HCT116 (cell line): ENCODE data around the gene HOXA11. TPM values are rescaled to one million over a fixed set of nuclear protein-coding genes. Genes with fewer than 3 reads are reported as not detected.
A peak's percentile ranks its signal among the peaks of the same experiment; 100 is the strongest.

ENCODE experiments used
- ATAC-seq: fragments of 200-7000 bp; cut with Tn5 transposase; 2 replicates; pipeline ENCODE4 v1.9.1; 2020; ENCODE audit warnings: mild to moderate bottlenecking, moderate library complexity
- BruUV-seq: library from RNA; stranded (reverse); fragments of 400-500 nt; replicated peaks from 2 replicates; lab custom pipeline; 2021; lab: Mats Ljungman, UMichigan
- CTCF ChIA-PET: fragments of 300-600 bp; sonication (Branson Sonifier 250); formaldehyde crosslinking; loops from one replicate; lab custom pipeline; 2021; ENCODE audit warnings: antibody characterized with exemption; lab: Charles Lee
- POLR2A ChIA-PET: fragments of 300-600, 350-600 bp; sonication (Branson Sonifier 250); formaldehyde crosslinking; loops from one replicate; lab custom pipeline; 2021; ENCODE audit warnings: antibody characterized with exemption; lab: Charles Lee
- RAD21 ChIA-PET, 2 experiments: fragments of 300-600 bp; sonication (Branson Sonifier 250); formaldehyde crosslinking; loops; one replicate each; lab custom pipeline; 2023; ENCODE audit warnings: low total read pairs in 2 of 2; ENCODE audit not compliant: uncharacterized antibody in 2 of 2, unreplicated experiment in 2 of 2, low non-redundant PET in 1 of 2; lab: Charles Lee
- DNase-seq: peaks from one replicate; pipeline ENCODE4 v3.0.0-alpha.2; 2010; ENCODE audit warnings: low read depth, low spot score
- H2AFZ ChIP-seq: fragments of 200-600 bp; shearing (Covaris generic), sonication (generic); 2 replicates; pipeline ENCODE4 v1.6.1; 2017; ENCODE audit warnings: low read depth, mixed run types, mixed read lengths, antibody characterized with exemption, low read length; ENCODE audit not compliant: poor library complexity, severe bottlenecking
- H3K27ac ChIP-seq: 2 replicates; pipeline ENCODE4 v1.5.1; 2012; ENCODE audit warnings: low read depth, low read length
- H3K27me3 ChIP-seq: fragments of 200-600 bp; sonication (generic); 2 replicates; pipeline ENCODE4 v1.6.1; 2016; ENCODE audit warnings: mixed run types, low read length, mixed read lengths; ENCODE audit not compliant: insufficient read depth
- H3K36me3 ChIP-seq, 2 experiments: fragments of 200-500 bp in 1 of 2; fragments of 200-600 bp in 1 of 2; sonication (Bioruptor generic) in 1 of 2; sonication (generic) in 1 of 2; 2 replicates each; pipeline versions ENCODE4 v1.5.1 to v1.6.1; 2014 to 2016; ENCODE audit warnings: low read length in 2 of 2, inconsistent platforms in 1 of 2, mixed read lengths in 1 of 2, mixed run types in 1 of 2; ENCODE audit not compliant: insufficient read depth in 2 of 2, control insufficient read depth in 1 of 2
- H3K4me1 ChIP-seq, 2 experiments: fragments of 200-600 bp in 1 of 2; sonication (generic) in 1 of 2; 2 replicates each; pipeline versions ENCODE4 v1.5.1 to v1.6.1; 2012 to 2017; ENCODE audit warnings: low read length in 2 of 2, inconsistent platforms in 1 of 2, mild to moderate bottlenecking in 1 of 2, mixed read lengths in 1 of 2, mixed run types in 1 of 2, moderate library complexity in 1 of 2; ENCODE audit not compliant: insufficient read depth in 2 of 2, control insufficient read depth in 1 of 2
- H3K4me2 ChIP-seq: fragments of 200-600 bp; sonication (generic); 2 replicates; pipeline ENCODE4 v1.6.1; 2017; ENCODE audit warnings: mixed run types, low read length, mixed read lengths
- H3K4me3 ChIP-seq, 2 experiments: fragments of 200-600 bp in 1 of 2; sonication (generic) in 1 of 2; replicated peaks in 1 of 2; 2 replicates each; pipeline ENCODE4 v1.5.1; 2011 to 2016; ENCODE audit warnings: low read length in 2 of 2, control low read depth in 1 of 2, low read depth in 1 of 2, mild to moderate bottlenecking in 1 of 2, mixed read lengths in 1 of 2, mixed run types in 1 of 2
- H3K79me2 ChIP-seq: fragments of 200-600 bp; sonication (generic); 2 replicates; pipeline ENCODE4 v1.6.1; 2017; ENCODE audit warnings: mild to moderate bottlenecking, mixed run types, low read length, moderate library complexity, mixed read lengths; ENCODE audit not compliant: insufficient read depth
- H3K9ac ChIP-seq: fragments of 200-600 bp; sonication (generic); 2 replicates; pipeline ENCODE4 v1.6.1; 2016; ENCODE audit warnings: low read length, mixed read lengths
- H3K9me2 ChIP-seq: fragments of 200-600 bp; sonication (generic), shearing (Covaris generic); 2 replicates; pipeline ENCODE4 v1.6.1; 2017; ENCODE audit warnings: mixed run types, mild to moderate bottlenecking, moderate library complexity; ENCODE audit not compliant: insufficient read depth
- H3K9me3 ChIP-seq, 2 experiments: fragments of 200-500 bp in 1 of 2; fragments of 200-600 bp in 1 of 2; sonication (Bioruptor generic) in 1 of 2; sonication (generic) in 1 of 2; 2 replicates each; pipeline ENCODE4 v1.6.1; 2014 to 2017; ENCODE audit warnings: low read length in 2 of 2, mixed read lengths in 2 of 2, inconsistent platforms in 1 of 2, low read depth in 1 of 2, mild to moderate bottlenecking in 1 of 2, mixed run types in 1 of 2, moderate library complexity in 1 of 2; ENCODE audit not compliant: control insufficient read depth in 1 of 2, insufficient read depth in 1 of 2
- H4K20me1 ChIP-seq: fragments of 200-600 bp; sonication (generic), shearing (Covaris generic); 2 replicates; pipeline ENCODE4 v1.6.1; 2017; ENCODE audit warnings: mixed run types, mild to moderate bottlenecking, moderate library complexity; ENCODE audit not compliant: insufficient read depth
- ELF1 ChIP-seq: IDR thresholded peaks from 2 replicates; pipeline ENCODE4 v1.6.1; 2012; ENCODE audit warnings: low read depth, borderline replicate concordance
- EZH2 ChIP-seq: fragments of 200-600 bp; sonication (generic); IDR thresholded peaks from 2 replicates; pipeline ENCODE4 v1.6.1; 2017; ENCODE audit warnings: antibody characterized with exemption, mixed run types
- EZH2phosphoT487 ChIP-seq: fragments of 200-600 bp; IDR thresholded peaks from 2 replicates; pipeline ENCODE4 v1.6.1; 2018; ENCODE audit warnings: antibody characterized with exemption, borderline replicate concordance
- FOSL1 ChIP-seq: IDR thresholded peaks from 2 replicates; pipeline ENCODE4 v1.6.1; 2012; ENCODE audit warnings: low read depth
- JUND ChIP-seq: IDR thresholded peaks from 2 replicates; pipeline ENCODE4 v1.6.1; 2012
- POLR2A ChIP-seq: IDR thresholded peaks from 2 replicates; pipeline ENCODE4 v1.7.0; 2011; ENCODE audit warnings: borderline replicate concordance; ENCODE audit not compliant: insufficient read depth, insufficient read length; ENCODE audit errors: extremely low read depth
- POLR2AphosphoS5 ChIP-seq: IDR thresholded peaks from 2 replicates; pipeline ENCODE4 v1.6.1; 2011; ENCODE audit warnings: mild to moderate bottlenecking, low read depth, low read length, moderate library complexity
- SP1 ChIP-seq: IDR thresholded peaks from 2 replicates; pipeline ENCODE4 v1.6.1; 2012; ENCODE audit warnings: low read depth
- SRF ChIP-seq: IDR thresholded peaks from 2 replicates; pipeline ENCODE4 v1.6.1; 2012; ENCODE audit warnings: low read depth
- TCF7L2 ChIP-seq: IDR thresholded peaks from 2 replicates; pipeline ENCODE4 v1.7.0; 2011; ENCODE audit warnings: borderline replicate concordance, inconsistent platforms; ENCODE audit not compliant: insufficient read depth, insufficient read length; ENCODE audit errors: extremely low read depth
- ZFX ChIP-seq: fragments of 450-650 bp; IDR thresholded peaks from 2 replicates; pipeline ENCODE4 v1.6.1; 2017
- ZNF274 ChIP-seq: fragments of 200-500 bp; sonication (Bioruptor generic); IDR thresholded peaks from 2 replicates; pipeline ENCODE4 v1.6.1; 2014; ENCODE audit warnings: mild to moderate bottlenecking, low read depth, low read length, inconsistent platforms
- intact Hi-C: fragments of 100-400 bp; cut with micrococcal nuclease; formaldehyde crosslinking; loops from 2 replicates; pipeline ENCODE4 v1.10.0; 2022
- total RNA-seq: library from RNA; stranded (reverse); gene quantifications from one replicate; pipeline ENCODE4 v1.2.1, GENCODE V29; 2021; ENCODE audit not compliant: unreplicated experiment

The HOXA11 gene
- total RNA-seq, 1 experiment from 2014 or later, result 6.8 TPM

GRCh38 chr7:27160145-27160545 lies 24.9 kb downstream of the HOXA11 start:
- Histone ChIP-seq H3K9me2 (no peaks in the 10 kb centered on the region), H4K20me1 (no peaks in the 10 kb centered on the region), H3K4me3 (peak overlapping the region; percentile 49 to 77; a peak in 3 of 4 replicates), H3K9ac (peak overlapping the region; percentile 89), H2AFZ (no peak overlapping the region), H3K9me3 (no peaks in the 10 kb centered on the region), H3K27ac (peak overlapping the region; percentile 91; the same call in 1 of the 2 replicates), H3K27me3 (no peaks in the 10 kb centered on the region), H3K79me2 (peaks cover 48% of the 10 kb centered on the region), H3K36me3 (peaks cover 0 to 4% of the 10 kb centered on the region in 2 experiments; a peak in 1 of 4 replicates)
- ChIA-PET RAD21 (interaction anchor here (0.9 to 1.4 kb wide), 3 partner anchors 9 to 485 kb away, joined by 3 to 4 read pairs (median 3); no protein-coding TSS in a partner anchor), POLR2A (no interaction called here)
- no peak for ATAC-seq
- intact Hi-C loops, result loop anchor here (2.0 to 10.0 kb wide), 5 partner anchors 878 to 1593 kb away; partner anchors contain the start of genes CBX3 and HNRNPA2B1
- TF ChIP-seq SRF (no peak), EZH2phosphoT487 (no peak), ELF1 (no peak), POLR2AphosphoS5 (no peak), ZNF274 (no peak), EZH2 (no peak), TCF7L2 (no peak), JUND (no peak), ZFX (no peak), SP1 (no peak), POLR2A (no peak), FOSL1 (no peak)
- TF ChIP-seq, all 23 proteins: peak for 0
- DNase-seq, result no peak
- H3K4me1 ChIP-seq, result peaks cover 18 to 57% of the 10 kb centered on the region in 2 experiments
- CTCF ChIA-PET, result interaction anchor here (0.9 to 3.4 kb wide), 18 partner anchors 8 to 1267 kb away, joined by 3 to 62 read pairs (median 5); partner anchors contain the start of gene HOXA3
- H3K4me2 ChIP-seq, result peak overlapping the region; percentile 97
- BruUV-seq, result no TSS peak
